Ammon's horn (tissue), 1 donor: ENCODE data around the gene CAGE1.
A peak's percentile ranks its signal among the peaks of the same experiment; 100 is the strongest.

Experiments used
- DNase-seq: peaks from one replicate; pipeline ENCODE4 v3.0.0-alpha.2; 2016; ENCODE audit warnings: low spot score

Gene CAGE1

GRCh38 chr6:7389451-7390225 lies at the start of gene CAGE1, which contains the start of gene RIOK1:
CAGE1 (minus strand) TSS chr6:7389742; CDS start chr6:7387173, 2,569 bp downstream.
RIOK1 (plus strand) TSS chr6:7389808; CDS start chr6:7390003, 195 bp downstream.
- DNase-seq = peak; percentile 95

- no peak for DNase-seq
Observed at GRCh38 chr6:7439228-7439627, 49.7 kb upstream of the CAGE1 start.

- DNase-seq = no peak
Observed at GRCh38 chr6:7438011-7438410, 48.5 kb upstream of the CAGE1 start.

GRCh38 chr6:7434672-7435071 lies 45.1 kb upstream of the CAGE1 start:
- DNase-seq = no peak

GRCh38 chr6:7433121-7433617 lies 43.6 kb upstream of the CAGE1 start:
- DNase-seq = no peak

GRCh38 chr6:7432391-7433120 lies 43.0 kb upstream of the CAGE1 start:
- DNase-seq = no peak

- no peak for DNase-seq
Observed at GRCh38 chr6:7431674-7432390, 42.3 kb upstream of the CAGE1 start.

- DNase-seq = no peak
Observed at GRCh38 chr6:7431313-7431673, 41.8 kb upstream of the CAGE1 start.

GRCh38 chr6:7426447-7427169 lies 37.1 kb upstream of the CAGE1 start:
- DNase-seq = no peak

- no peak for DNase-seq
Observed at GRCh38 chr6:7425808-7426190, 36.3 kb upstream of the CAGE1 start.

GRCh38 chr6:7424967-7425807 lies 35.6 kb upstream of the CAGE1 start:
- peak; percentile 42 for DNase-seq

- DNase-seq = no peak
Observed at GRCh38 chr6:7424058-7424457, 34.5 kb upstream of the CAGE1 start.

- DNase-seq = no peak
Observed at GRCh38 chr6:7421066-7421465, 31.5 kb upstream of the CAGE1 start.

GRCh38 chr6:7419065-7419464 lies 29.5 kb upstream of the CAGE1 start:
- no peak for DNase-seq

GRCh38 chr6:7418238-7418905 lies 28.8 kb upstream of the CAGE1 start:
- DNase-seq = no peak

- DNase-seq = no peak
Observed at GRCh38 chr6:7417684-7418083, 28.1 kb upstream of the CAGE1 start.

GRCh38 chr6:7414811-7415210 lies 25.3 kb upstream of the CAGE1 start:
- no peak for DNase-seq

GRCh38 chr6:7413151-7413823 lies 23.7 kb upstream of the CAGE1 start:
- DNase-seq = no peak

GRCh38 chr6:7411328-7411727 lies 21.8 kb upstream of the CAGE1 start:
- DNase-seq = no peak

GRCh38 chr6:7410851-7411250 lies 21.3 kb upstream of the CAGE1 start:
- peak; percentile 38 for DNase-seq
